Endothelial cell of umbilical vein (primary cell): ENCODE measurements around the gene UVRAG. TPM values are rescaled to one million over a fixed set of nuclear protein-coding genes. Genes with fewer than 3 reads are reported as not detected.
"Not testable (repeated sequence)": the region's sequence is repeated elsewhere in the genome, so short reads cannot be mapped to it uniquely, and the experiment has no call there.

Source experiments
- BruUV-seq: library from RNA; stranded (reverse); fragments of 400-500 nt; replicated peaks from 2 replicates; lab custom pipeline; 2021; lab: Mats Ljungman, UMichigan
- CTCF ChIA-PET: fragments of 300-600, 350-600 bp; sonication (Branson Sonifier 250); formaldehyde crosslinking; loops from one replicate; lab custom pipeline; 2021; ENCODE audit warnings: antibody characterized with exemption, inconsistent platforms; lab: Charles Lee
- POLR2A ChIA-PET: fragments of 300-600, 350-600 bp; sonication (Branson Sonifier 250); formaldehyde crosslinking; loops from one replicate; lab custom pipeline; 2021; ENCODE audit warnings: antibody characterized with exemption, inconsistent platforms; lab: Charles Lee
- DNase-seq: peaks from one replicate; pipeline ENCODE4 v3.0.0-alpha.2; 2011; ENCODE audit warnings: low read depth, low spot score
- FAIRE-seq: peaks from 2 replicates; lab custom pipeline; 2011; peaks lifted over from hg19 to GRCh38; lab: Jason Lieb, UNC
- H2AFZ ChIP-seq: 2 replicates; pipeline ENCODE4 v1.6.0; 2012; ENCODE audit warnings: low read depth, low read length, control low read depth, inconsistent platforms
- H3K27ac ChIP-seq: 2 replicates; pipeline ENCODE4 v1.5.1; 2011; ENCODE audit warnings: low read depth, mild to moderate bottlenecking, control low read depth, low read length, moderate library complexity; ENCODE audit not compliant: insufficient read depth
- H3K27me3 ChIP-seq, 2 experiments: 2 replicates each; pipeline versions ENCODE4 v1.6.0 to v1.6.1; 2011; ENCODE audit warnings: low read length in 2 of 2, mixed read lengths in 1 of 2; ENCODE audit not compliant: control insufficient read depth in 2 of 2, insufficient read depth in 2 of 2
- H3K36me3 ChIP-seq, 2 experiments: 2 replicates in 1 of 2; 3 replicates in 1 of 2; pipeline ENCODE4 v1.5.1; 2011; ENCODE audit warnings: low read length in 2 of 2, mild to moderate bottlenecking in 1 of 2, moderate library complexity in 1 of 2; ENCODE audit not compliant: control insufficient read depth in 2 of 2, insufficient read depth in 2 of 2; ENCODE audit errors: extremely low read depth in 1 of 2
- H3K4me1 ChIP-seq: 3 replicates; pipeline ENCODE4 v1.5.1; 2011; ENCODE audit warnings: mild to moderate bottlenecking, low read length; ENCODE audit not compliant: control insufficient read depth, insufficient read depth; ENCODE audit errors: extremely low read depth
- H3K4me2 ChIP-seq: 2 replicates; pipeline ENCODE4 v1.6.1; 2011; ENCODE audit warnings: low read length, control low read depth, mixed read lengths; ENCODE audit not compliant: insufficient read depth
- H3K4me3 ChIP-seq, 3 experiments: fragments of 200-600 bp in 1 of 3; sonication (generic), shearing (Covaris generic) in 1 of 3; replicated peaks in 1 of 3; 2 replicates each; pipeline ENCODE4 v1.5.1; 2011 to 2016; ENCODE audit warnings: control low read depth in 3 of 3, low read length in 3 of 3, mild to moderate bottlenecking in 2 of 3, inconsistent platforms in 1 of 3, low read depth in 1 of 3, moderate library complexity in 1 of 3; ENCODE audit not compliant: insufficient read depth in 1 of 3
- H3K79me2 ChIP-seq: 2 replicates; pipeline ENCODE4 v1.6.0; 2012; ENCODE audit warnings: low read length, inconsistent platforms; ENCODE audit not compliant: control insufficient read depth, insufficient read depth
- H3K9ac ChIP-seq: replicated peaks from 2 replicates; pipeline ENCODE3; 2011; ENCODE audit warnings: low read length, control low read depth; ENCODE audit not compliant: insufficient read depth; ENCODE audit errors: extremely low read depth
- H3K9me1 ChIP-seq: replicated peaks from 3 replicates; pipeline ENCODE4 v1.6.0; 2011; ENCODE audit warnings: mild to moderate bottlenecking, low read length; ENCODE audit not compliant: control insufficient read depth, insufficient read depth; ENCODE audit errors: extremely low read depth
- H3K9me3 ChIP-seq: replicated peaks from 2 replicates; pipeline ENCODE4 v1.5.1; 2012; ENCODE audit warnings: low read length, inconsistent platforms; ENCODE audit not compliant: control insufficient read depth, insufficient read depth
- H4K20me1 ChIP-seq: replicated peaks from 2 replicates; pipeline ENCODE3; 2011; ENCODE audit warnings: mild to moderate bottlenecking, low read length; ENCODE audit not compliant: control insufficient read depth, insufficient read depth; ENCODE audit errors: extremely low read depth
- CTCF ChIP-seq, 2 donors: IDR thresholded peaks; 1 replicate in 1 of 2; 2 replicates in 1 of 2; pipeline ENCODE4 v1.5.1; 2011; ENCODE audit warnings: low read length in 2 of 2, mild to moderate bottlenecking in 2 of 2, moderate library complexity in 2 of 2, control low read depth in 1 of 2, inconsistent platforms in 1 of 2, low read depth in 1 of 2; ENCODE audit not compliant: insufficient read depth in 1 of 2; ENCODE audit errors: extremely low read depth in 1 of 2
- EZH2 ChIP-seq: IDR thresholded peaks from 2 replicates; pipeline ENCODE4 v1.6.1; 2012; ENCODE audit warnings: borderline replicate concordance, low read depth, mild to moderate bottlenecking, moderate library complexity, low read length, inconsistent platforms; ENCODE audit not compliant: severe bottlenecking
- FOS ChIP-seq: IDR thresholded peaks from 2 replicates; pipeline ENCODE4 v1.6.1; 2011; ENCODE audit warnings: mild to moderate bottlenecking, low read length, moderate library complexity, borderline replicate concordance; ENCODE audit not compliant: insufficient read depth
- GATA2 ChIP-seq: IDR thresholded peaks from 2 replicates; pipeline ENCODE4 v1.7.0; 2011; ENCODE audit warnings: low read depth, mild to moderate bottlenecking, moderate library complexity, mixed read lengths, low read length; ENCODE audit not compliant: insufficient read length, insufficient read depth
- JUN ChIP-seq: IDR thresholded peaks from 2 replicates; pipeline ENCODE4 v1.6.1; 2011; ENCODE audit warnings: borderline replicate concordance, low read depth; ENCODE audit not compliant: insufficient read length, insufficient read depth
- MAX ChIP-seq: IDR thresholded peaks from 2 replicates; pipeline ENCODE4 v1.6.1; 2011; ENCODE audit not compliant: insufficient read depth, insufficient read length
- MYC ChIP-seq: IDR thresholded peaks from one replicate; pipeline ENCODE4 v1.6.1; 2011; ENCODE audit warnings: mild to moderate bottlenecking, low read depth, low read length
- POLR2A ChIP-seq: IDR thresholded peaks from 2 replicates; pipeline ENCODE4 v1.6.1; 2012; ENCODE audit warnings: low read depth, mild to moderate bottlenecking, control low read depth, low read length
- POLR2AphosphoS5 ChIP-seq: IDR thresholded peaks from 2 replicates; pipeline ENCODE4 v1.6.1; 2012; ENCODE audit warnings: low read depth, mild to moderate bottlenecking, control low read depth, low read length, moderate library complexity; ENCODE audit not compliant: insufficient read depth
- dilution Hi-C: fragments of 300-500 bp; cut with MboI; formaldehyde crosslinking; loops from one replicate; pipeline ENCODE4 v1.15.0; 2019; ENCODE audit warnings: low sequenced_read_pairs; ENCODE audit not compliant: extremely low pct_ligation_motif_present
- intact Hi-C: fragments of 100-400 bp; cut with micrococcal nuclease; formaldehyde crosslinking; loops from one replicate; pipeline ENCODE4 v1.10.0; 2022
- polyA plus RNA-seq, 4 experiments: library from polyadenylated mRNA; depleted of rRNA in 3 of 4; stranded (reverse) in 3 of 4; unstranded in 1 of 4; fragments of >200 nt; gene quantifications; 2 replicates each; pipeline versions ENCODE4 v1.2.1 to v1.2.3, GENCODE V29; 2011 to 2012; ENCODE audit warnings: missing spikeins in 1 of 4
- total RNA-seq: library from RNA; stranded (reverse); gene quantifications from 2 replicates; pipeline ENCODE4 v1.2.3, GENCODE V29; 2021

UVRAG gene
- total and polyA plus RNA-seq, 2 donors (not counting 3 experiments of a cell fraction or from before 2014, with no cell fraction given): 21.2 to 65.6 TPM

GRCh38 chr11:75979479-75980027 is 164.5 kb downstream of the UVRAG start:
- H3K36me3 ChIP-seq, H2AFZ ChIP-seq, H3K4me2 ChIP-seq, POLR2A ChIA-PET, CTCF ChIA-PET, H3K4me3 ChIP-seq, dilution Hi-C loops, H3K9ac ChIP-seq, H3K9me3 ChIP-seq, H4K20me1 ChIP-seq, H3K27ac ChIP-seq, FAIRE-seq, BruUV-seq, H3K4me1 ChIP-seq, H3K9me1 ChIP-seq, DNase-seq, intact Hi-C loops, H3K27me3 ChIP-seq: not testable (repeated sequence)
- peaks cover 23% of the 10 kb centered on the region for H3K79me2 ChIP-seq

GRCh38 chr11:75980031-75980430 is 165.0 kb downstream of the UVRAG start:
- DNase-seq: no peak
- intact Hi-C loops (no loop called here), dilution Hi-C loops (no loop called here)
- no peaks in the 10 kb centered on the region for H4K20me1 ChIP-seq
- CTCF ChIA-PET: interaction anchor here (0.8 to 1.8 kb wide), 2 partner anchors 8 to 228 kb away, joined by 4 to 6 read pairs; no protein-coding TSS in a partner anchor
- no TSS peak for BruUV-seq
- H3K27me3 ChIP-seq: no peaks in the 10 kb centered on the region
- peaks cover 21% of the 10 kb centered on the region for H3K79me2 ChIP-seq
- no peak for FAIRE-seq
- no peak overlapping the region for H3K4me3 ChIP-seq
- no peak overlapping the region for H3K27ac ChIP-seq
- no peaks in the 10 kb centered on the region for H3K9me3 ChIP-seq
- no peak overlapping the region for H2AFZ ChIP-seq
- POLR2A ChIA-PET: no interaction called here
- TF ChIP-seq CTCF (IDR thresholded peaks at IDR 0.05; ENCODE audit: extremely low read depth in 1 of 2, insufficient read depth in 1 of 2, low read depth in 1 of 2, low read length in 2 of 2) (no peak), POLR2AphosphoS5 (no peak), GATA2 (no peak), JUN (no peak), MYC (no peak), FOS (no peak), EZH2 (no peak), MAX (no peak), POLR2A (no peak)
- no peaks in the 10 kb centered on the region for H3K4me1 ChIP-seq
- no peak overlapping the region for H3K9ac ChIP-seq
- no peak overlapping the region for H3K4me2 ChIP-seq
- peaks cover 0 to 5% of the 10 kb centered on the region in 2 experiments for H3K36me3 ChIP-seq
- no peaks in the 10 kb centered on the region for H3K9me1 ChIP-seq
